DND-41 (cell line): Measurements from ENCODE around the gene NCOR2.

ENCODE experiments used
- EZH2 ChIP-seq: IDR thresholded peaks from 3 replicates; pipeline ENCODE4 v1.6.1; 2012; ENCODE audit warnings: borderline replicate concordance, low read depth, mild to moderate bottlenecking, moderate library complexity, low read length, inconsistent platforms; ENCODE audit not compliant: severe bottlenecking
- TF ChIP-seq, protein P1 (sequence below): IDR thresholded peaks from 2 replicates; pipeline ENCODE4 v1.5.1; 2012; ENCODE audit warnings: borderline replicate concordance, low read length, moderate library complexity, mild to moderate bottlenecking; ENCODE audit not compliant: poor library complexity, severe bottlenecking; ENCODE audit errors: extremely low read depth

DNA sequence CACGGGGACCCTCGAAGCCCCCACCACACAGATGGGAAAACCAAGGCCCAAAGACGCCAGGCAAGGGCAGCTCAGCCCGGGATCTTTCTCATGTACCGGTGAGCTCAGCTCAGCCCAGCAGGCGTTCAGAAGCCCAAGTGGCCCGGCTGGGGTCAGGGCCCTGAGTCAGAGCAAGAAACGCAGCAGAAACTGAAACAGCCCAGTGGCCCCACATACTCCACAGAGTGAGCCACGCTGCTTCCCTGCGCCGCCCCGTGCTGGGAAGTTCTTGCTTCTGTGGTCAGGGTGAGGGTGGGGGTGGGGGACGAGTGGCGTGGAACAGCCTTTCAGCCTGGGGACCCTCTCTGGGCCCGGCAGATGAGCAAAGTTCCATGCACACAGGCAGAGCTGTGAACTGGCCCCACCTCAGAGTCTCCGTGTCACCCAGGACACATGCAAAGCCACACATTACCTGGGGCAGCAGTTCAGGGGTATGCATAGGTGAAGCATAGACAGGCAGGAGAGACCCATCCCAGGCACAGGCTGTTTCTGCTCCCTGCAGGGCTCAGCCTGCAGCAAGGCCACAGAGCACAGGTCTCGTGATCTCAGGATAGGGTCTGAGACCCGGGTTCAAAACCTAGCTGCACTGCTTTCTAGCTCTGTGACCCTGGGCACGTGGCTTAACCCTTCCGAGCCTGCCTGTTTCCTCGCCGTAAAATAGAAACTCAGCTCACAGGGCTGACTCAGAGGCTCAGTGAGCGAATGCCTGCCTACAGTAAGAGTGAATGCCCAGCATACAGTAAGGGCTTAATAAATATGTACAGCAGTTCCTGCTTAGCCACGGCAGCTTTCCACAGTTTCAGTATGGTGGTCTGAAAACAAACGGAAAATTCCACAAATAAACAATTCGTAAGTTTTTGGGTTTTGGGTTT is 21.6 kb downstream of the NCOR2 start:
- TF ChIP-seq, protein P1, sequence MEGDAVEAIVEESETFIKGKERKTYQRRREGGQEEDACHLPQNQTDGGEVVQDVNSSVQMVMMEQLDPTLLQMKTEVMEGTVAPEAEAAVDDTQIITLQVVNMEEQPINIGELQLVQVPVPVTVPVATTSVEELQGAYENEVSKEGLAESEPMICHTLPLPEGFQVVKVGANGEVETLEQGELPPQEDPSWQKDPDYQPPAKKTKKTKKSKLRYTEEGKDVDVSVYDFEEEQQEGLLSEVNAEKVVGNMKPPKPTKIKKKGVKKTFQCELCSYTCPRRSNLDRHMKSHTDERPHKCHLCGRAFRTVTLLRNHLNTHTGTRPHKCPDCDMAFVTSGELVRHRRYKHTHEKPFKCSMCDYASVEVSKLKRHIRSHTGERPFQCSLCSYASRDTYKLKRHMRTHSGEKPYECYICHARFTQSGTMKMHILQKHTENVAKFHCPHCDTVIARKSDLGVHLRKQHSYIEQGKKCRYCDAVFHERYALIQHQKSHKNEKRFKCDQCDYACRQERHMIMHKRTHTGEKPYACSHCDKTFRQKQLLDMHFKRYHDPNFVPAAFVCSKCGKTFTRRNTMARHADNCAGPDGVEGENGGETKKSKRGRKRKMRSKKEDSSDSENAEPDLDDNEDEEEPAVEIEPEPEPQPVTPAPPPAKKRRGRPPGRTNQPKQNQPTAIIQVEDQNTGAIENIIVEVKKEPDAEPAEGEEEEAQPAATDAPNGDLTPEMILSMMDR: no peak
- TF ChIP-seq EZH2: no peak
